Urothelium cell line (cell line): ENCODE measurements around the gene PAM.
A peak's percentile ranks its signal among the peaks of the same experiment; 100 is the strongest.
"Not testable (repeated sequence)": the region's sequence is repeated elsewhere in the genome, so short reads cannot be mapped to it uniquely, and the experiment has no call there.

Source experiments
- DNase-seq: peaks from one replicate; pipeline ENCODE4 v3.0.0; 2011; ENCODE audit warnings: low spot score, mixed read lengths
- FAIRE-seq: peaks from 2 replicates; lab custom pipeline; 2011; peaks lifted over from hg19 to GRCh38; lab: Jason Lieb, UNC

Gene PAM

GRCh38 chr5:103034662-103035392 is 279.7 kb downstream of the PAM start:
- no peak for FAIRE-seq
- no peak for DNase-seq

DNA sequence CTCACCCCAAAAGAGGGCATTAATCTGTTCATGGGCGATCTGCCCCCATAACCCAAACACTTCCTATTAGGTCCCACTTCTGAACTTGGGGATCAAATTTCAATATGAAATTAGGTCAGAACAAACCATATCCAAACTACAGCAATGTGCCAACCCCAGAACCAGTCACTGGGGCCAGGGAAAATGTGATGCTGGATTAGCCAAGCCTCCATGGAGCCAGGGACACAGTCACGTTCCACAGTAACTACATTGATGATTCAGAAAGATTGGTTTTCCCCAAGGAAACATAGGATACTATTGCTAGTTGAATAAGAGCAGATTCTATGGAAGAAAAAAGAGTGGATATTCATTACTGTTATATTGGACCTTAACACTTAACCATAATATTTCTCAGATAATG is 280.6 kb downstream of the PAM start:
- DNase-seq (no peak), FAIRE-seq (no peak)

DNA sequence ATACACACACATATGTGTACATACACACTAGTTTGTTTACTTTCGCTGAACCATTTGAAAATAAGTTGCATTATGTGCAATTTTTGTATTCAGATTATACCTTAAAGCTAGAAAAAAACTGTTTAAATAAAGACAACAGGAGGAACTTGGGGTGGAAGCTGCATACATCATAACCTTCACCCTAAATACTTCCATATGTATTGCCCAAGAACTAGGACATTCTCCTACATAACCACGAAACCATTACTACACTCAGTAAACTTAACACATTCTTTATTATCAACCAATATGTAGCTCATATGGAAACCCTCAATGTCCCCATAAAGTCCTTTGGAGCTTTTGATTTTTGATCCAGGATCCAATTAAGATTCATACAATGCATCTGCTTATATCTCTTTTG is 281.5 kb downstream of the PAM start:
- no peak for DNase-seq
- no peak for FAIRE-seq

DNA sequence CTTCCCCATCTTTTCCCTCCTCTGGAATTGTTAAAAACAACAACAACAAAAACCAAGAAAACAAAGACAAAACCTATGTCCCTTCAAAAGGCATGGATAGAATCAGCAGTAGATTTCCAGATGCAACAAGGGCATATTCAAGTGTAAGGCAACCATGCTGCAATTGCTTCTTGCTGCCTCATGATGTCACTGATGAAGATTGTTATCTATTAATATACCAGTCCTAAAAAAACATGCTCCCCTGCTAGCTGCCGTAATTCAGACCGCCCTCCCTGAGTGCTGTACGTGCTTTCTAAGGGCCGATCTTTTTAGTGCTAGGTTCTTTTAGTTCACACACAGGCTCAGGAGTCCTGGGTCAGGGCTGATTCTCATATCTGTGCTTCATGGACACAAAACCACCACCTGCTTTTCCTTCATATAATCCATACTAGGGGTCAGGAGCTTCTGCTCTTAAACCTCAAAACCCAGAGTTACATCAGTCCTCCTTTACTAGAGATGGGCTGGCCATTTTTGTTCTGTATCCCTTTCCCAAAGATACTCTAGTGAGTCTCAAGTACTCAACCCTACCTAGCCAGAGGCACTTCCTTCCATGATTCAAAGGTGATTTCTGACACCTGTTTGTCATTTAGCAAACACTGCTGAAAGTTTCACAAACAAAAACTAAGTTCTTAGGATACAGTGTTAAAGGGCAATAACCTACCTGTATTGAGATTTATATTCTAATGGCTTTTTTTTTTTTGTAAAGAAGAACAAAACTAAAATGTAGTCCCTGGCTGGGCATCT is 282.8 kb downstream of the PAM start:
- DNase-seq (peak; percentile 4), FAIRE-seq (no peak)

- DNase-seq = no peak
- no peak for FAIRE-seq
Measured at GRCh38 chr5:103041071-103041676, 286.1 kb downstream of the PAM start.

- DNase-seq, FAIRE-seq: not testable (repeated sequence)
Measured at GRCh38 chr5:103046706-103047105, 291.6 kb downstream of the PAM start.

- FAIRE-seq = no peak
- no peak for DNase-seq
Measured at GRCh38 chr5:103057208-103058130, 302.4 kb downstream of the PAM start.

DNA sequence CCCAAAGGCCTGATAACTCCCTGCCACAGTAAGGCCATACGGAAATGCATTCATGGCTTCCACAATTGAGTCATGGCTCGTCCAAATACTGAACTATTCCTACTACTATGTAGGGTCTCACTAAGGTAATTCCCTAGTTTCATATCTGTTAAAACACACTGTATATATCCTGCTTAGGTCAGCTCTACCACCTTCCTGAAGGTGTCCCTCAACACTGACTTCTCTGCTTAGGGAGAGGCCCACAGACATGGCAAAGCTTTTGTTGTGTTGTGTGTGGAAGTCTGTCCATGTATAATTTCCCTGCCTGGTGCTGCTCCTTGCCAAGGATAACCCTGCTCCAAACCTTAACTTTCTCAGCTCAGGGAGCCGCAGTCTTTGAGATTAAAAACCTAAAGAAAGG is 304.4 kb downstream of the PAM start:
- DNase-seq (no peak), FAIRE-seq (no peak)

GRCh38 chr5:103060424-103060954 is 305.4 kb downstream of the PAM start:
- DNase-seq = no peak
- no peak for FAIRE-seq

- no peak for FAIRE-seq
- no peak for DNase-seq
Measured at GRCh38 chr5:103066326-103066725, 311.2 kb downstream of the PAM start.

- FAIRE-seq, DNase-seq: not testable (repeated sequence)
Measured at GRCh38 chr5:103073500-103073899, 318.4 kb downstream of the PAM start.

- DNase-seq = no peak
- no peak for FAIRE-seq
Measured at GRCh38 chr5:103075442-103075841, 320.3 kb downstream of the PAM start.
